HEK293 (cell line): Measurements from ENCODE around the gene CYP3A7.

Experiments
- CTCF ChIA-PET: fragments of 350-600 bp; formaldehyde crosslinking; extraction: SDS; loops from one replicate; lab custom pipeline; 2021; ENCODE audit warnings: antibody characterized with exemption; lab: Yijun Ruan, JAX
- POLR2A ChIA-PET: fragments of 300-600 bp; formaldehyde crosslinking; extraction: SDS; loops from one replicate; lab custom pipeline; 2020; ENCODE audit warnings: antibody characterized with exemption, inconsistent platforms; lab: Yijun Ruan, JAX
- H3K27ac ChIP-seq: fragments of 200-500 bp; sonication (Bioruptor generic); 2 replicates; pipeline ENCODE4 v1.5.1; 2014; ENCODE audit warnings: low read depth, low read length, control low read depth, inconsistent platforms; ENCODE audit errors: extremely low read depth
- H3K36me3 ChIP-seq, 2 experiments: fragments of 200-500 bp in 1 of 2; sonication (Bioruptor generic) in 1 of 2; 1 replicate in 1 of 2; 2 replicates in 1 of 2; pipeline ENCODE4 v1.5.1; 2014 to 2017; ENCODE audit warnings: inconsistent platforms in 2 of 2, low read length in 2 of 2; ENCODE audit not compliant: control insufficient read depth in 2 of 2, insufficient read depth in 1 of 2
- H3K4me1 ChIP-seq: fragments of 200-500 bp; sonication (Bioruptor generic); 2 replicates; pipeline ENCODE4 v1.5.1; 2014; ENCODE audit warnings: mild to moderate bottlenecking, low read length, inconsistent platforms; ENCODE audit not compliant: control insufficient read depth, insufficient read depth
- H3K4me3 ChIP-seq: 2 replicates; pipeline ENCODE4 v1.5.1; 2011; ENCODE audit warnings: low read depth, mild to moderate bottlenecking, control low read depth, low read length, moderate library complexity
- H3K9me3 ChIP-seq: fragments of 200-500 bp; sonication (Bioruptor generic); 2 replicates; pipeline ENCODE4 v1.5.1; 2014; ENCODE audit warnings: low read depth, low read length, inconsistent platforms; ENCODE audit not compliant: control insufficient read depth, insufficient read depth
- EGR2 ChIP-seq: fragments of 450-650 bp; formaldehyde crosslinking; IDR thresholded peaks from 2 replicates; pipeline ENCODE4 v1.5.1; 2016; ENCODE audit warnings: low read depth, missing biosample characterization, missing genetic modification characterization
- ELK4 ChIP-seq: IDR thresholded peaks from 2 replicates; pipeline ENCODE4 v1.6.1; 2011; ENCODE audit warnings: mild to moderate bottlenecking, low read depth, low read length, borderline replicate concordance
- IKZF3 ChIP-seq: fragments of 450-650 bp; IDR thresholded peaks from 2 replicates; pipeline ENCODE4 v1.5.0; 2018; ENCODE audit warnings: missing biosample characterization, mild to moderate bottlenecking, missing genetic modification characterization, moderate library complexity
- KLF10 ChIP-seq: fragments of 450-650 bp; IDR thresholded peaks from 2 replicates; pipeline ENCODE4 v1.5.1; 2018; ENCODE audit warnings: missing biosample characterization, mild to moderate bottlenecking, missing genetic modification characterization
- KLF7 ChIP-seq: fragments of 450-650 bp; formaldehyde crosslinking; IDR thresholded peaks from 2 replicates; pipeline ENCODE4 v1.5.1; 2016; ENCODE audit warnings: missing biosample characterization, missing genetic modification characterization, borderline replicate concordance
- KLF9 ChIP-seq: fragments of 450-650 bp; formaldehyde crosslinking; IDR thresholded peaks from 2 replicates; pipeline ENCODE4 v1.5.1; 2016; ENCODE audit warnings: missing biosample characterization, missing genetic modification characterization, low read depth
- OSR2 ChIP-seq: fragments of 450-650 bp; formaldehyde crosslinking; IDR thresholded peaks from 2 replicates; pipeline ENCODE4 v1.5.1; 2016; ENCODE audit warnings: missing biosample characterization, missing genetic modification characterization
- PRDM1 ChIP-seq: fragments of 450-650 bp; formaldehyde crosslinking; IDR thresholded peaks from 2 replicates; pipeline ENCODE4; 2016; ENCODE audit warnings: missing biosample characterization, missing genetic modification characterization
- SP2 ChIP-seq: fragments of 450-650 bp; formaldehyde crosslinking; IDR thresholded peaks from 2 replicates; pipeline ENCODE4 v1.5.1; 2016; ENCODE audit warnings: missing biosample characterization, missing genetic modification characterization
- ZBTB17 ChIP-seq: fragments of 450-650 bp; formaldehyde crosslinking; IDR thresholded peaks from 2 replicates; pipeline ENCODE4 v1.5.1; 2016; ENCODE audit warnings: missing biosample characterization, missing genetic modification characterization
- ZBTB8A ChIP-seq: fragments of 450-650 bp; formaldehyde crosslinking; IDR thresholded peaks from 2 replicates; pipeline ENCODE4 v1.5.1; 2016; ENCODE audit warnings: missing biosample characterization, missing genetic modification characterization
- ZEB2 ChIP-seq: fragments of 450-650 bp; formaldehyde crosslinking; IDR thresholded peaks from 2 replicates; pipeline ENCODE4 v1.5.1; 2016; ENCODE audit warnings: missing biosample characterization, missing genetic modification characterization
- ZFP41 ChIP-seq: fragments of 450-650 bp; formaldehyde crosslinking; IDR thresholded peaks from 2 replicates; pipeline ENCODE4 v1.5.1; 2016; ENCODE audit warnings: missing biosample characterization, missing genetic modification characterization, borderline replicate concordance
- ZIC2 ChIP-seq: fragments of 450-650 bp; formaldehyde crosslinking; IDR thresholded peaks from 2 replicates; pipeline ENCODE4 v1.5.1; 2016; ENCODE audit warnings: missing biosample characterization, missing genetic modification characterization
- ZNF169 ChIP-seq: fragments of 450-650 bp; formaldehyde crosslinking; IDR thresholded peaks from 2 replicates; pipeline ENCODE4 v1.5.1; 2016; ENCODE audit warnings: missing biosample characterization, missing genetic modification characterization
- ZNF274 ChIP-seq, 2 experiments: fragments of 200-500 bp in 1 of 2; fragments of 450-650 bp in 1 of 2; sonication (Bioruptor generic) in 1 of 2; formaldehyde crosslinking in 1 of 2; IDR thresholded peaks; 2 replicates each; pipeline versions ENCODE4 v1.5.1 to v1.6.1; 2014 to 2016; ENCODE audit warnings: borderline replicate concordance in 1 of 2, inconsistent platforms in 1 of 2, low read length in 1 of 2, missing biosample characterization in 1 of 2, missing genetic modification characterization in 1 of 2
- ZNF354C ChIP-seq: fragments of 450-650 bp; formaldehyde crosslinking; IDR thresholded peaks from 2 replicates; pipeline ENCODE4 v1.5.1; 2016; ENCODE audit warnings: missing biosample characterization, missing genetic modification characterization, low read depth, borderline replicate concordance
- ZNF433 ChIP-seq: fragments of 450-650 bp; formaldehyde crosslinking; IDR thresholded peaks from 2 replicates; pipeline ENCODE4 v1.5.1; 2016; ENCODE audit warnings: missing biosample characterization, missing genetic modification characterization, low read depth
- ZNF449 ChIP-seq: fragments of 450-650 bp; formaldehyde crosslinking; IDR thresholded peaks from 2 replicates; pipeline ENCODE4 v1.5.1; 2017; ENCODE audit warnings: missing biosample characterization, mild to moderate bottlenecking, missing genetic modification characterization, moderate library complexity
- ZNF548 ChIP-seq: fragments of 450-650 bp; formaldehyde crosslinking; IDR thresholded peaks from 2 replicates; pipeline ENCODE4 v1.5.1; 2016; ENCODE audit warnings: missing biosample characterization, missing genetic modification characterization
- ZNF560 ChIP-seq: fragments of 450-650 bp; formaldehyde crosslinking; IDR thresholded peaks from 2 replicates; pipeline ENCODE4 v1.5.1; 2017; ENCODE audit warnings: missing biosample characterization, missing genetic modification characterization, borderline replicate concordance
- ZNF571 ChIP-seq: fragments of 450-650 bp; formaldehyde crosslinking; IDR thresholded peaks from 2 replicates; pipeline ENCODE4 v1.5.0; 2017; ENCODE audit warnings: missing biosample characterization, missing genetic modification characterization
- ZNF580 ChIP-seq: fragments of 450-650 bp; formaldehyde crosslinking; IDR thresholded peaks from 2 replicates; pipeline ENCODE4 v1.5.1; 2016; ENCODE audit warnings: missing biosample characterization, missing genetic modification characterization
- ZNF600 ChIP-seq: fragments of 450-650 bp; formaldehyde crosslinking; IDR thresholded peaks from 2 replicates; pipeline ENCODE4 v1.5.1; 2016; ENCODE audit warnings: missing biosample characterization, missing genetic modification characterization
- ZNF610 ChIP-seq: fragments of 450-650 bp; formaldehyde crosslinking; IDR thresholded peaks from 2 replicates; pipeline ENCODE4 v1.5.1; 2016; ENCODE audit warnings: missing biosample characterization, missing genetic modification characterization, borderline replicate concordance
- ZNF623 ChIP-seq: fragments of 450-650 bp; formaldehyde crosslinking; IDR thresholded peaks from 2 replicates; pipeline ENCODE4 v1.5.1; 2016; ENCODE audit warnings: missing biosample characterization, missing genetic modification characterization
- ZNF639 ChIP-seq: fragments of 450-650 bp; formaldehyde crosslinking; IDR thresholded peaks from 2 replicates; pipeline ENCODE4 v1.5.1; 2016; ENCODE audit warnings: missing biosample characterization, missing genetic modification characterization
- ZNF654 ChIP-seq: fragments of 450-650 bp; formaldehyde crosslinking; IDR thresholded peaks from 2 replicates; pipeline ENCODE4 v1.5.1; 2016; ENCODE audit warnings: low read depth, missing biosample characterization, missing genetic modification characterization
- ZNF768 ChIP-seq: fragments of 450-650 bp; formaldehyde crosslinking; IDR thresholded peaks from 2 replicates; pipeline ENCODE4 v1.5.1; 2018; ENCODE audit warnings: missing biosample characterization, mild to moderate bottlenecking, missing genetic modification characterization
- ZNF791 ChIP-seq: fragments of 450-650 bp; formaldehyde crosslinking; IDR thresholded peaks from 2 replicates; pipeline ENCODE4 v1.5.1; 2016; ENCODE audit warnings: missing biosample characterization, missing genetic modification characterization
- ZNF843 ChIP-seq: fragments of 450-650 bp; formaldehyde crosslinking; IDR thresholded peaks from 2 replicates; pipeline ENCODE4 v1.5.1; 2016; ENCODE audit warnings: missing biosample characterization, missing genetic modification characterization
- ZSCAN16 ChIP-seq: fragments of 450-650 bp; formaldehyde crosslinking; IDR thresholded peaks from 2 replicates; pipeline ENCODE4 v1.5.1; 2016; ENCODE audit warnings: missing biosample characterization, missing genetic modification characterization

Gene CYP3A7

GRCh38 chr7:99755085-99755484 is 20.1 kb upstream of the CYP3A7 start (continued):
- TF ChIP-seq IKZF3 (tag by site-specific recombination) (no peak), ZNF169 (no peak), ZNF610 (tag by site-specific recombination) (no peak), ZNF433 (tag by site-specific recombination) (no peak), ZNF843 (tag by site-specific recombination) (no peak), ZNF654 (tag by site-specific recombination) (no peak), ZIC2 (no peak), ZSCAN16 (tag by site-specific recombination) (no peak)

GRCh38 chr7:99752356-99752755 is 17.4 kb upstream of the CYP3A7 start:
- no peaks in the 10 kb centered on the region for H3K36me3 ChIP-seq
- H3K27ac ChIP-seq, result no peak overlapping the region
- TF ChIP-seq ZNF600 (tag by site-specific recombination), result peak; percentile 73
- no peak for TF ChIP-seq ZNF639 (tag by site-specific recombination)
- 0 out of 2 replicates have a peak, but pooled peaks have one; percentile 27 for TF ChIP-seq ZBTB17 (tag by site-specific recombination)
- no peak for TF ChIP-seq ZNF571 (tag by site-specific recombination)
- no peak for TF ChIP-seq ZBTB8A (tag by site-specific recombination)
- TF ChIP-seq OSR2, result peak; percentile 70
- no peak for TF ChIP-seq ZNF449 (tag by site-specific recombination)
- no peak for TF ChIP-seq ZNF843 (tag by site-specific recombination)
- no peak for TF ChIP-seq KLF7 (tag by site-specific recombination)
- no peak for TF ChIP-seq ZEB2 (tag by site-specific recombination)
- TF ChIP-seq ZFP41 (tag by site-specific recombination), result no peak
- TF ChIP-seq IKZF3 (tag by site-specific recombination), result 0 out of 2 replicates have a peak, but pooled peaks have one; percentile 20
- TF ChIP-seq ZNF548 (tag by site-specific recombination), result no peak
- no peak for TF ChIP-seq EGR2 (tag by site-specific recombination)
- no peak for TF ChIP-seq ZNF623 (tag by site-specific recombination)
- 0 out of 2 replicates have a peak, but pooled peaks have one; percentile 33 for TF ChIP-seq KLF10 (tag by site-specific recombination)
- no peak for TF ChIP-seq ZNF580 (tag by site-specific recombination)
- TF ChIP-seq ZNF354C, result no peak
- TF ChIP-seq ZNF768 (tag by site-specific recombination), result peak; percentile 51; the same call in 1 of the 2 replicates
- no peak for TF ChIP-seq ZNF791 (tag by site-specific recombination)
- no peak for TF ChIP-seq ZNF560
- TF ChIP-seq KLF9, result peak; percentile 52; the same call in 1 of the 2 replicates
- TF ChIP-seq ELK4, result no peak
- TF ChIP-seq SP2 (tag by site-specific recombination), result 0 out of 2 replicates have a peak, but pooled peaks have one; percentile 5
- TF ChIP-seq ZNF274 (IDR thresholded peaks at IDR 0.05; ENCODE audit: low read length), result no peak
- no peak for TF ChIP-seq ZNF274 (tag by site-specific recombination; IDR thresholded peaks at IDR 0.05; ENCODE audit: borderline replicate concordance)
- no peak; the same call in 1 of the 2 replicates for TF ChIP-seq PRDM1
- POLR2A ChIA-PET, result no interaction called here
- H3K4me3 ChIP-seq, result no peak overlapping the region
- CTCF ChIA-PET, result no interaction called here
- peaks cover 6% of the 10 kb centered on the region; the same call in 1 of the 2 replicates for H3K4me1 ChIP-seq
- no peaks in the 10 kb centered on the region for H3K9me3 ChIP-seq
